Spleen (tissue), 11 donors: Measurements from ENCODE around the gene APBB1IP. TPM values are rescaled to one million over a fixed set of nuclear protein-coding genes. Genes with fewer than 3 reads are reported as not detected.

Source experiments
- DNase-seq: peaks from one replicate; pipeline ENCODE4 v3.0.0-alpha.2; 2020
- H3K27ac ChIP-seq, 8 donors: fragments of 200-600 bp; sonication (generic) in 7 of 8; 1 replicate in 4 of 8; 2 replicates in 4 of 8; pipeline versions ENCODE4 v1.5.0 to v1.8.0; 2016 to 2021; ENCODE audit warnings: inconsistent platforms in 4 of 8, mild to moderate bottlenecking in 4 of 8, moderate library complexity in 1 of 8
- H3K27me3 ChIP-seq, 7 donors: fragments of 200-600 bp; sonication (generic) in 6 of 7; replicated peaks in 1 of 7; 1 replicate in 4 of 7; 2 replicates in 3 of 7; pipeline versions ENCODE4 v1.5.0 to v1.8.0; 2016 to 2021; ENCODE audit warnings: inconsistent platforms in 3 of 7, mild to moderate bottlenecking in 1 of 7
- H3K36me3 ChIP-seq, 6 donors: fragments of 200-600 bp; sonication (generic) in 5 of 6; 1 replicate in 4 of 6; 2 replicates in 2 of 6; pipeline versions ENCODE4 v1.5.0 to v1.8.0; 2016 to 2021; ENCODE audit warnings: inconsistent platforms in 2 of 6
- H3K4me1 ChIP-seq, 6 donors: fragments of 200-600 bp; sonication (generic) in 5 of 6; 1 replicate in 3 of 6; 2 replicates in 3 of 6; pipeline versions ENCODE4 v1.5.0 to v1.8.0; 2016 to 2021; ENCODE audit warnings: inconsistent platforms in 3 of 6
- H3K4me3 ChIP-seq, 8 donors: fragments of 200-600 bp; sonication (generic) in 7 of 8; 1 replicate in 4 of 8; 2 replicates in 4 of 8; pipeline versions ENCODE4 v1.5.0 to v1.8.0; 2016 to 2021; ENCODE audit warnings: inconsistent platforms in 4 of 8, mild to moderate bottlenecking in 4 of 8, moderate library complexity in 2 of 8
- H3K9me3 ChIP-seq, 8 donors: fragments of 200-600 bp; sonication (generic) in 7 of 8; 1 replicate in 4 of 8; 2 replicates in 4 of 8; pipeline versions ENCODE4 v1.5.0 to v1.8.0; 2016 to 2021; ENCODE audit warnings: inconsistent platforms in 4 of 8
- CTCF ChIP-seq, 11 experiments: fragments of 200-600 bp in 7 of 11; fragments of 450-650 bp in 4 of 11; sonication (generic) in 4 of 11; IDR thresholded peaks in 8 of 11; conservative IDR thresholded peaks in 3 of 11; 1 replicate in 7 of 11; 2 replicates in 4 of 11; pipeline versions ENCODE4 v1.4.0 to v1.8.0; 2016 to 2021; ENCODE audit warnings: antibody characterized with exemption in 11 of 11, inconsistent platforms in 4 of 11, mild to moderate bottlenecking in 1 of 11
- POLR2A ChIP-seq, 3 donors: fragments of 450-650 bp; IDR thresholded peaks; one replicate each; pipeline ENCODE4 v1.5.1; 2017; ENCODE audit warnings: antibody characterized with exemption in 3 of 3, mild to moderate bottlenecking in 1 of 3
- POLR2AphosphoS5 ChIP-seq, 3 donors: sonication (generic); formaldehyde crosslinking; IDR thresholded peaks; one replicate each; pipeline ENCODE4 v1.5.1; 2017; ENCODE audit warnings: antibody characterized with exemption in 3 of 3
- WGBS, 5 donors: extraction: QIAGEN DNeasy Blood & Tissue Kit in 3 of 5; methylation state at CpG; one replicate each; pipeline versions ENCODE4 v1.1.5 to v1.1.7; 2013 to 2018; 5-methylcytosine and 5-hydroxymethylcytosine counted together
- intact Hi-C: fragments of 100-400 bp; cut with DNase I; formaldehyde crosslinking; loops from one replicate; pipeline ENCODE4 v1.15.0; 2023; ENCODE audit warnings: low total_unique reads
- polyA plus RNA-seq, 3 donors: library from polyadenylated mRNA; stranded (reverse); fragments of 200-250 nt; gene quantifications; one replicate each; pipeline ENCODE4 v1.2.1, GENCODE V29; 2013
- total RNA-seq, 7 donors: library from RNA; depleted of rRNA in 3 of 7; stranded (reverse); fragments of >200 nt in 3 of 7; fragmentation: NEBNext Ultra II Directional in 4 of 7; extraction: Animal tissue kit (Norgen Biotek cat#: 25700) in 4 of 7; gene quantifications; one replicate each; pipeline versions ENCODE4 v1.1.0 to v1.2.1, GENCODE V29; 2016 to 2021
- donor health status: healthy with polysubstance abuse.
- donor health status: DM: no; HTN: no; CAD: no; lungs with moderate emphysema.
- donor health status: DM: no; HTN: no; CAD: no.
- donor health status: Bipolar disorder and iron deficiency.
- donor health status: healthy.
- donor health status: DM: no; HTN: no; CAD: no.
- donor health status: DM: yes; HTN: yes; CAD: no.

Gene APBB1IP
- total and polyA plus RNA-seq, 10 donors, result 19.7 to 136 (median 79.2) TPM

- Histone ChIP-seq H3K36me3 (peaks cover 0 to 100% (median 76%) of the 10 kb centered on the region in 6 donors), H3K4me1 (no peaks in the 10 kb centered on the region), H3K27ac (peak overlapping the region in 6 of 8 donors; percentile 42 to 75 (median 69)), H3K27me3 (no peaks in the 10 kb centered on the region), H3K9me3 (peaks cover 0 to 16% (median 10%) of the 10 kb centered on the region in 8 donors), H3K4me3 (peak overlapping the region in 6 of 8 donors; percentile 17 to 62 (median 35))
- intact Hi-C loops, result no loop called here
- DNase-seq, result peak; percentile 82
- WGBS, 5 donors, result 54 to 88% (median 73%) methylated on average over 36 to 64 of the region's 64 CpGs
- TF ChIP-seq POLR2A (IDR thresholded peaks at IDR 0.05) (no peak), CTCF (IDR thresholded peaks at IDR 0.05 in 8 of 11, conservative IDR thresholded peaks at IDR 0.05 in 3 of 11) (no peak), POLR2AphosphoS5 (IDR thresholded peaks at IDR 0.05) (peak in 2 of 3 donors; percentile 63 to 72)
Measured at GRCh38 chr10:26566525-26567350, 128.6 kb downstream of the APBB1IP start.

GRCh38 chr10:26567351-26567721, 129.2 kb downstream of the APBB1IP start:
- no peaks in the 10 kb centered on the region for H3K4me1 ChIP-seq
- H3K4me3 ChIP-seq, result peak overlapping the region in 5 of 8 donors; percentile 17 to 62 (median 40)
- intact Hi-C loops, result no loop called here
- no peaks in the 10 kb centered on the region for H3K27me3 ChIP-seq
- H3K27ac ChIP-seq, result peak overlapping the region in 6 of 8 donors; percentile 42 to 75 (median 69)
- no peak for DNase-seq
- H3K9me3 ChIP-seq, result peaks cover 0 to 20% (median 11%) of the 10 kb centered on the region in 8 donors
- H3K36me3 ChIP-seq, result peaks cover 0 to 100% (median 71%) of the 10 kb centered on the region in 6 donors
- peak in 2 of 3 donors; percentile 13 to 44 for TF ChIP-seq POLR2AphosphoS5 (IDR thresholded peaks at IDR 0.05)
- TF ChIP-seq POLR2A (IDR thresholded peaks at IDR 0.05), result no peak
- no peak for TF ChIP-seq CTCF (IDR thresholded peaks at IDR 0.05 in 8 of 11, conservative IDR thresholded peaks at IDR 0.05 in 3 of 11)
- 65 to 87% (median 68%) methylated on average over 6 to 10 of the region's 10 CpGs for WGBS, 5 donors

GRCh38 chr10:26571655-26572054, 133.5 kb downstream of the APBB1IP start:
- peaks cover 0 to 58% (median 30%) of the 10 kb centered on the region in 6 donors for H3K36me3 ChIP-seq
- no peak overlapping the region for H3K27ac ChIP-seq
- no peak overlapping the region for H3K4me3 ChIP-seq
- peaks cover 0 to 28% (median 12%) of the 10 kb centered on the region in 8 donors for H3K9me3 ChIP-seq
- TF ChIP-seq POLR2AphosphoS5 (IDR thresholded peaks at IDR 0.05) (no peak), CTCF (IDR thresholded peaks at IDR 0.05 in 8 of 11, conservative IDR thresholded peaks at IDR 0.05 in 3 of 11) (no peak), POLR2A (IDR thresholded peaks at IDR 0.05) (no peak)
- no peak for DNase-seq
- 53 to 95% (median 71%) methylated on average over 1 of the region's 1 CpG for WGBS, 5 donors
- intact Hi-C loops, result no loop called here
- H3K27me3 ChIP-seq, result no peaks in the 10 kb centered on the region
- H3K4me1 ChIP-seq, result peaks cover 0 to 21% (median 0%) of the 10 kb centered on the region in 6 donors

- Histone ChIP-seq H3K36me3 (peaks cover 0 to 37% (median 16%) of the 10 kb centered on the region in 6 donors), H3K9me3 (peaks cover 0 to 28% (median 12%) of the 10 kb centered on the region in 8 donors), H3K27ac (peak overlapping the region in 1 of 8 donors; percentile 10), H3K27me3 (no peaks in the 10 kb centered on the region), H3K4me1 (peaks cover 0 to 21% (median 0%) of the 10 kb centered on the region in 6 donors), H3K4me3 (no peak overlapping the region)
- intact Hi-C loops, result no loop called here
- WGBS, 5 donors, result 41 to 70% (median 50%) methylated on average over 2 of the region's 2 CpGs
- DNase-seq, result no peak
- TF ChIP-seq POLR2AphosphoS5 (IDR thresholded peaks at IDR 0.05), result no peak
- no peak for TF ChIP-seq POLR2A (IDR thresholded peaks at IDR 0.05)
- TF ChIP-seq CTCF (IDR thresholded peaks at IDR 0.05 in 8 of 11, conservative IDR thresholded peaks at IDR 0.05 in 3 of 11), result peak in 1 of 11 experiments; percentile 23
Measured at GRCh38 chr10:26573674-26574073, 135.5 kb downstream of the APBB1IP start.
